Hepatocyte (in vitro differentiated cells): ENCODE data around the gene CLEC16A. TPM values are rescaled to one million over a fixed set of nuclear protein-coding genes. Genes with fewer than 3 reads are reported as not detected.

Source experiments
- DNase-seq: peaks from one replicate; pipeline ENCODE4 v3.0.0-alpha.2; 2016; ENCODE audit warnings: low spot score
- H2AFZ ChIP-seq: fragments of 200-600 bp; sonication (generic); 2 replicates; pipeline ENCODE4 v1.6.0; 2016; ENCODE audit warnings: antibody characterized with exemption, mild to moderate bottlenecking
- H3K27ac ChIP-seq: fragments of 200-600 bp; sonication (generic); 2 replicates; pipeline ENCODE4 v1.5.1; 2016; ENCODE audit warnings: mild to moderate bottlenecking
- H3K27me3 ChIP-seq: fragments of 200-600 bp; sonication (generic); 2 replicates; pipeline ENCODE4 v1.6.1; 2016
- H3K36me3 ChIP-seq: fragments of 200-600 bp; sonication (generic); replicated peaks from 2 replicates; pipeline ENCODE4 v1.5.1; 2016; ENCODE audit warnings: low read depth; ENCODE audit not compliant: insufficient read depth
- H3K4me1 ChIP-seq: fragments of 200-600 bp; sonication (generic); 2 replicates; pipeline ENCODE4 v1.5.1; 2016; ENCODE audit warnings: mild to moderate bottlenecking, moderate library complexity; ENCODE audit not compliant: insufficient read depth
- H3K4me2 ChIP-seq: fragments of 200-600 bp; sonication (generic); 2 replicates; pipeline ENCODE4 v1.6.0; 2016
- H3K4me3 ChIP-seq: fragments of 200-600 bp; sonication (generic); 2 replicates; pipeline ENCODE4 v1.5.1; 2016; ENCODE audit warnings: mild to moderate bottlenecking
- H3K79me2 ChIP-seq: fragments of 200-600 bp; sonication (generic); 2 replicates; pipeline ENCODE4 v1.6.0; 2017; ENCODE audit warnings: mild to moderate bottlenecking
- H3K9me2 ChIP-seq: fragments of 200-600 bp; sonication (generic); replicated peaks from 2 replicates; pipeline ENCODE4 v1.6.0; 2017; ENCODE audit warnings: mild to moderate bottlenecking; ENCODE audit not compliant: insufficient read depth
- H3K9me3 ChIP-seq: fragments of 200-600 bp; sonication (generic); 2 replicates; pipeline ENCODE4 v1.5.1; 2016; ENCODE audit warnings: low read depth, mild to moderate bottlenecking
- H4K20me1 ChIP-seq: fragments of 200-600 bp; sonication (generic); 2 replicates; pipeline ENCODE4 v1.6.0; 2016; ENCODE audit warnings: mild to moderate bottlenecking; ENCODE audit not compliant: insufficient read depth, poor library complexity, severe bottlenecking
- EZH2 ChIP-seq: fragments of 200-600 bp; sonication (generic); IDR thresholded peaks from 2 replicates; pipeline ENCODE4 v1.6.1; 2016; ENCODE audit warnings: antibody characterized with exemption, mild to moderate bottlenecking, borderline replicate concordance
- EZH2phosphoT487 ChIP-seq: fragments of 200-600 bp; sonication (generic); IDR thresholded peaks from one replicate; pipeline ENCODE4 v1.6.1; 2018; ENCODE audit warnings: antibody characterized with exemption, mild to moderate bottlenecking, low read depth, moderate library complexity; ENCODE audit not compliant: unreplicated experiment, severe bottlenecking
- WGBS: methylation state at CpG from one replicate; pipeline ENCODE4 v1.1.6; 2016; ENCODE audit warnings: low lambda C conversion rate; ENCODE audit errors: missing lambda C conversion rate; 5-methylcytosine and 5-hydroxymethylcytosine counted together
- polyA plus RNA-seq: library from polyadenylated mRNA; unstranded; fragments of >200 nt; fragmentation: Nextera tagmentation; extraction: Ambion mirVana; gene quantifications from 2 replicates; pipeline ENCODE4 v1.2.1, GENCODE V29; 2016
- total RNA-seq: library from RNA; depleted of rRNA; stranded (reverse); fragments of >200 nt; gene quantifications from 2 replicates; pipeline ENCODE4 v1.2.3, GENCODE V29; 2014
- TF ChIP-seq, protein P1 (sequence below): fragments of 200-600 bp; sonication (generic); IDR thresholded peaks from 2 replicates; pipeline ENCODE4 v1.5.1; 2016; ENCODE audit warnings: antibody characterized with exemption, mild to moderate bottlenecking; ENCODE audit not compliant: poor library complexity

Gene CLEC16A
- total and polyA plus RNA-seq, 2 experiments from 2014 or later, result 22.3 to 22.6 TPM

DNA sequence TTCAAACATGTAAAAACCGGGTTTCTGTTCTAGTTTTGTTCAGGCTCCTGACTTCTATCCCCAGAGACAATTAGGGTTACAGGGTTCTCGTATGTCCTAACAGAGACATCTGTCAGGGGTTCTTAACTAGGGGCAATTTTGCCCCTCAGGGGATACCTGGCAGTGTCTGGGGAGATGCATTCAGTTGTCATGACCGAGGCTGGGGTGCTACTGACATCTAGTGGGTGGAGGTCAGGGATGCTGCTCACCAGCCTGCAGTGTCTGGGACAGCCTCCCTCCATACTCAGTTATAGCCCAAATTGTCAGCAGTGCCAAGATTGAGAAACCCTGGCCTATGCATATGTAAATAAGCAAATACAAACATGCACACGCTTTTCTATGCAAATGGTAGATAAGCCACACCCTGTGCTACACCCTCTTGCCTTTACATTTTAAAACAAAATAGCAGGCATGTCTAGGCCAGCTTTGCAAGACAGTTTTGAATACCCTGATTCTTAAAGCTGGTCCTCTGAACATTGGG, 37.4 kb downstream of the CLEC16A start:
- Histone ChIP-seq H3K4me3 (no peak overlapping the region), H3K4me2 (no peak overlapping the region), H3K9me2 (no peaks in the 10 kb centered on the region), H3K4me1 (peaks cover 6% of the 10 kb centered on the region), H3K36me3 (no peaks in the 10 kb centered on the region), H3K79me2 (no peaks in the 10 kb centered on the region), H3K27ac (peak overlapping the region; percentile 79), H3K27me3 (no peaks in the 10 kb centered on the region), H3K9me3 (no peaks in the 10 kb centered on the region), H2AFZ (no peak overlapping the region), H4K20me1 (no peaks in the 10 kb centered on the region)
- no peak for TF ChIP-seq EZH2
- TF ChIP-seq, protein P1, sequence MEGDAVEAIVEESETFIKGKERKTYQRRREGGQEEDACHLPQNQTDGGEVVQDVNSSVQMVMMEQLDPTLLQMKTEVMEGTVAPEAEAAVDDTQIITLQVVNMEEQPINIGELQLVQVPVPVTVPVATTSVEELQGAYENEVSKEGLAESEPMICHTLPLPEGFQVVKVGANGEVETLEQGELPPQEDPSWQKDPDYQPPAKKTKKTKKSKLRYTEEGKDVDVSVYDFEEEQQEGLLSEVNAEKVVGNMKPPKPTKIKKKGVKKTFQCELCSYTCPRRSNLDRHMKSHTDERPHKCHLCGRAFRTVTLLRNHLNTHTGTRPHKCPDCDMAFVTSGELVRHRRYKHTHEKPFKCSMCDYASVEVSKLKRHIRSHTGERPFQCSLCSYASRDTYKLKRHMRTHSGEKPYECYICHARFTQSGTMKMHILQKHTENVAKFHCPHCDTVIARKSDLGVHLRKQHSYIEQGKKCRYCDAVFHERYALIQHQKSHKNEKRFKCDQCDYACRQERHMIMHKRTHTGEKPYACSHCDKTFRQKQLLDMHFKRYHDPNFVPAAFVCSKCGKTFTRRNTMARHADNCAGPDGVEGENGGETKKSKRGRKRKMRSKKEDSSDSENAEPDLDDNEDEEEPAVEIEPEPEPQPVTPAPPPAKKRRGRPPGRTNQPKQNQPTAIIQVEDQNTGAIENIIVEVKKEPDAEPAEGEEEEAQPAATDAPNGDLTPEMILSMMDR, result peak; percentile 23
- no peak for DNase-seq
- WGBS, result 92% methylated on average over 4 of the region's 4 CpGs

DNA sequence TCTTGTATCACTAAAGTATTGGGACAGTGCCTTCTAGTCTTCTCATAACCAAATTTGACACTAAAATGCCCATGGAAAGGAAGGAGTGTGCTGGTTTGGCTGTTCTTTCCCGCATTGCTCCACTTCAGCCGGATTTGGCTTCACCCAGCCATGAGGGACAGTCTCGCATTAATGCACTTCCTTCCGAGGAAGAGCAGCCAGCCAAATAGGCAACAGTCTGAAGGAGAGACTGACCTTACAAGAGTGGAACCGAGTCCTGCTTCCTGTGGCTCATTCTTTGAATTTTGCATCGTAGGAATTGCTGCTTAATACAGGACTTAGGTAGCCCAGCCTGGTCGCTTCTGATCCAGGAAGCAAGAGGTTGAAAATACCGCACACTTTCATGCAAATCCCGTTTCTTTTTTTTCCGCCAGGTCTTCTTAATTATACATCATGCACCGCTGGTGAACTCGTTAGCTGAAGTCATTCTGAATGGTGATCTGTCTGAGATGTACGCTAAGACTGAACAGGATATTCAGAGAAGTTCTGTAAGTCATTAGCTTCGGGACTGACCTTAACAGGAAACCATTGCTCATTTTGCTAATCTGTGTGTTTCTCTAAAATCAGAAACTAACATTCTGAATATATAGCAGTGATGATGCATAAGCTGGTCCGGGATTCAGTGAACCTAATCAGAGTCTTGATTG, 38.2 kb downstream of the CLEC16A start:
- no peak overlapping the region for H3K27ac ChIP-seq

DNA sequence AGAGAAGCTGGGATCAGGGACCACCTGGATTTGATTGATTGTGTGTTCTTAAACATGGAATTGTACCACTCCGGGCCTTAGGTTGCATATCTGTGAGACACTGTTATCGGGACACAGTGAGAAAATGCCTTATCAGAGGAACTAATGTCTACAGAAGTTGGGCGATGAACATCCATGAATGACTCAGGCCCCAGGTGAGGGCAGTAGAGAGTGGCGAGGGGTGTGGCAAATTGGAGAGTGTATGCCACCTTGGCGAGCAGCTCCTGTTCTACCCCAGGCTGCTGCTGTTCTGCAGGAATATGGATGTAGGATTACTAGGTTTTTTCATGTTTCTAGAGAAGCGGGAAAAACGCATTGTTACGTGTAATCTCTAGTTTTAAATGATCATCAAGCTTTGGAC, 38.8 kb downstream of the CLEC16A start:
- DNase-seq, result no peak
- Histone ChIP-seq H4K20me1 (no peaks in the 10 kb centered on the region), H3K9me3 (no peaks in the 10 kb centered on the region), H3K27me3 (no peaks in the 10 kb centered on the region), H2AFZ (no peak overlapping the region), H3K4me1 (peaks cover 6% of the 10 kb centered on the region), H3K79me2 (no peaks in the 10 kb centered on the region), H3K36me3 (no peaks in the 10 kb centered on the region), H3K27ac (no peak overlapping the region), H3K4me2 (no peak overlapping the region), H3K4me3 (no peak overlapping the region), H3K9me2 (no peaks in the 10 kb centered on the region)
- 91% methylated on average over 8 of the region's 8 CpGs for WGBS
- TF ChIP-seq EZH2phosphoT487 (no peak), EZH2 (no peak)
- TF ChIP-seq, protein P1, result no peak

More for the DNA sequence above, 38.2 kb downstream of the CLEC16A start:
- Histone ChIP-seq H3K4me1 (peaks cover 6% of the 10 kb centered on the region), H3K36me3 (no peaks in the 10 kb centered on the region), H4K20me1 (no peaks in the 10 kb centered on the region), H3K4me3 (no peak overlapping the region), H3K27me3 (no peaks in the 10 kb centered on the region), H3K79me2 (no peaks in the 10 kb centered on the region), H2AFZ (no peak overlapping the region), H3K9me2 (no peaks in the 10 kb centered on the region), H3K4me2 (no peak overlapping the region), H3K9me3 (no peaks in the 10 kb centered on the region)
- WGBS, result 81% methylated on average over 15 of the region's 15 CpGs
- DNase-seq, result no peak
- TF ChIP-seq, protein P1, result no peak
- TF ChIP-seq EZH2, result no peak
- TF ChIP-seq EZH2phosphoT487, result no peak
